ENCODE measurements around the gene BRWD1. TPM values are rescaled to one million over a fixed set of nuclear protein-coding genes. Genes with fewer than 3 reads are reported as not detected.
A peak's percentile ranks its signal among the peaks of the same experiment; 100 is the strongest.

The BRWD1 gene
- polyA plus RNA-seq, 3 donors: 12.1 to 16.8 (median 12.7) TPM

DNA sequence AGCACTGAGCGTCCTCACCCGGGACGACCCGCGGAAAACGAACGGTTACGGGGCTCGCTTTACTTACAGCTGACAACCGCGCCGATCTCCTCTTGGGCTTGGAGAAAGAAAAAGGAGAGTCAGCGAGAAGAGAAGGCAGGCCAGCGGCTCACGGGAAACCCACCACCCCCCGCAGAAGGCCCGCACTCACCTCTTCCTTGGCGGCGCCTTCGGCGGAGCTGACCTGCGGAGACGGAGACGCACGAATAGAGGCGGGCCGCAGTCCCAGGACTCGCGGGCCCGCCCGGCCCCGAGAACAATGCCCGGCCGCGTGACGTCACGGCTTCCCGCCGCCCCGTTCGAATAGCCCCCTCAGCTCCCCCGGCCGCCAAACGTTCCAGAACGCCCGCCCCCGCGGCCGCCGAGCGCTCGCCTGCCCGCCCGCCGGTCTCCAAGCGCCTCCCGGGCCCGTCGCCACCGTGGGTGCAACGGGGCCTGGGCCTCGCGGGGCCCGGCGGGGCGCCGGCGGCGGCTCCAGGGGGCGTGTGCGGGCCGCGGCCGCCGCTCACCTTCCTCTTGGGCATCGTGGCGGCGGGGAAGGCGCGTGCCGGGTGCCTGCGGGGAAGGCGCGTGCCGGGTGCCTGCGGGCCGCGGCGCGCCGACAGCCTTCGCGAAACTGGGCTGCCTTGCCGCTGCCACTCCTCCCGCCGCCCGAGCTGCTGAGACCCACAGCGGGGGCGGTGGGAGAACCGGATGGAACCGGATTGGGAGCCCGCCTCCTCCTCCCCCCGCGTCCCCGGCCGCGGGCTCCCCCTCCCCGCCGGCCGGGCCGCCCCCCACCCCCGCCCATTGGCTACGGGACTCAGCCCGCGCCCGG lies 35.2 kb upstream of the BRWD1 start, which contains the start of gene HMGN1:
Gene HMGN1 (minus strand): TSS at position 734 of the 856 bp plus-strand sequence. CDS start 171 bp downstream, at position 563.
- TF ChIP-seq, protein P1, sequence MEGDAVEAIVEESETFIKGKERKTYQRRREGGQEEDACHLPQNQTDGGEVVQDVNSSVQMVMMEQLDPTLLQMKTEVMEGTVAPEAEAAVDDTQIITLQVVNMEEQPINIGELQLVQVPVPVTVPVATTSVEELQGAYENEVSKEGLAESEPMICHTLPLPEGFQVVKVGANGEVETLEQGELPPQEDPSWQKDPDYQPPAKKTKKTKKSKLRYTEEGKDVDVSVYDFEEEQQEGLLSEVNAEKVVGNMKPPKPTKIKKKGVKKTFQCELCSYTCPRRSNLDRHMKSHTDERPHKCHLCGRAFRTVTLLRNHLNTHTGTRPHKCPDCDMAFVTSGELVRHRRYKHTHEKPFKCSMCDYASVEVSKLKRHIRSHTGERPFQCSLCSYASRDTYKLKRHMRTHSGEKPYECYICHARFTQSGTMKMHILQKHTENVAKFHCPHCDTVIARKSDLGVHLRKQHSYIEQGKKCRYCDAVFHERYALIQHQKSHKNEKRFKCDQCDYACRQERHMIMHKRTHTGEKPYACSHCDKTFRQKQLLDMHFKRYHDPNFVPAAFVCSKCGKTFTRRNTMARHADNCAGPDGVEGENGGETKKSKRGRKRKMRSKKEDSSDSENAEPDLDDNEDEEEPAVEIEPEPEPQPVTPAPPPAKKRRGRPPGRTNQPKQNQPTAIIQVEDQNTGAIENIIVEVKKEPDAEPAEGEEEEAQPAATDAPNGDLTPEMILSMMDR (IDR thresholded peaks at IDR 0.05): no peak
- peak within 1 kb of the TSS; percentile 93 to 97 for H3K4me3 Mint-ChIP-seq
- WGBS (ENCODE audit: insufficient coverage): under 1% methylated on average over 98 of the region's 116 CpGs
- Histone ChIP-seq H3K4me1 (ENCODE audit: control insufficient read depth in 1 of 2, insufficient read depth in 2 of 2, low read length in 2 of 2) (peaks cover 22 to 36% of the 10 kb centered on the region in 2 donors), H4K20me1 (ENCODE audit: insufficient read depth, low read length) (no peaks in the 10 kb centered on the region), H3K4me3 (replicated peaks in 1 of 3; ENCODE audit: low read depth in 2 of 3, low read length in 3 of 3) (peak within 1 kb of the TSS; percentile 71 to 96 (median 81)), H3K36me3 (replicated peaks in 1 of 2; ENCODE audit: control insufficient read depth in 1 of 2, insufficient read depth in 2 of 2, low read length in 2 of 2) (peaks cover 2 to 4% of the 10 kb centered on the region in 2 donors), H3K4me2 (replicated peaks; ENCODE audit: extremely low read depth, low read length, poor library complexity, severe bottlenecking) (peak within 1 kb of the TSS; percentile 83), H3K9ac (ENCODE audit: insufficient read depth, low read length, poor library complexity, severe bottlenecking) (peak within 1 kb of the TSS; percentile 87), H3K9me3 (replicated peaks in 1 of 2; ENCODE audit: control insufficient read depth in 1 of 2, insufficient read depth in 1 of 2, low read length in 2 of 2) (no peaks in the 10 kb centered on the region), H3K79me2 (ENCODE audit: insufficient read depth, low read length) (peaks cover 48% of the 10 kb centered on the region), H2AFZ (ENCODE audit: insufficient read depth, low read depth, low read length, poor library complexity, severe bottlenecking) (peak within 1 kb of the TSS; percentile 85), H3K27ac (ENCODE audit: low read depth in 1 of 2, low read length in 2 of 2) (peak within 1 kb of the TSS; percentile 88 to 93), H3K27me3 (ENCODE audit: control insufficient read depth in 2 of 2, insufficient read depth in 2 of 2, low read length in 2 of 2) (no peaks in the 10 kb centered on the region)
- H3K27ac Mint-ChIP-seq: peak within 1 kb of the TSS; percentile 95 to 98 (median 98)
- intact Hi-C loops (cut with micrococcal nuclease): loop anchor here (2.0 to 5.0 kb wide), 3 partner anchors 36 to 39 kb away; partner anchors contain the start of gene BRWD1 (in 2 of the 2)
- peaks cover 13 to 14% of the 10 kb centered on the region in 2 donors for H3K36me3 Mint-ChIP-seq
- H3K27me3 Mint-ChIP-seq (ENCODE audit: low read depth in 3 of 3): peaks cover 0 to 3% (median 0%) of the 10 kb centered on the region in 3 donors
- peak; percentile 57 to 69 (median 68) for DNase-seq
- H3K4me1 Mint-ChIP-seq: peaks cover 33% of the 10 kb centered on the region
- H3K9me3 Mint-ChIP-seq: no peaks in the 10 kb centered on the region

DNA sequence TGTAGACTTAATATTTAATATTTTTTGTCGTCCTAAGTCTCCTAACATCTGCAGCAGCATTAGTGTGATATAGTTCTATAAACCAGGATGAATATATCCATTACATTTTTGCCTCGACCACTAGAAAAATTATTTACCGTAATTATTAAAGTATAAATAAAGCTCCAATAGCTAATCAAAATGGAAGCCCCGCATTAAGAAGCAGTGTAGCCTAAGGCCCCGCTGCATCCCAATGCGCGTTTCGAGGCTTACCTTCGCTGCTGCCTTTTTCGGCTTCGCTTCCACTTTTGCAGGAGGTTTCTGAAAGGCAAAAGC lies 34.6 kb upstream of the BRWD1 start:
- H3K4me2 ChIP-seq (replicated peaks; ENCODE audit: extremely low read depth, low read length, poor library complexity, severe bottlenecking): peak overlapping the region; percentile 83
- H3K9ac ChIP-seq (ENCODE audit: insufficient read depth, low read length, poor library complexity, severe bottlenecking): peak overlapping the region; percentile 87
- TF ChIP-seq, protein P1 (IDR thresholded peaks at IDR 0.05): no peak
- Mint-ChIP-seq H3K4me3 (peak overlapping the region; percentile 90 to 92), H3K4me1 (peaks cover 33% of the 10 kb centered on the region), H3K9me3 (no peaks in the 10 kb centered on the region), H3K27ac (peak overlapping the region; percentile 88 to 94 (median 93)), H3K27me3 (ENCODE audit: low read depth in 3 of 3) (peaks cover 0 to 3% (median 0%) of the 10 kb centered on the region in 3 donors), H3K36me3 (peaks cover 19 to 20% of the 10 kb centered on the region in 2 donors)
- peaks cover 22 to 36% of the 10 kb centered on the region in 2 donors for H3K4me1 ChIP-seq (ENCODE audit: control insufficient read depth in 1 of 2, insufficient read depth in 2 of 2, low read length in 2 of 2)
- peaks cover 53% of the 10 kb centered on the region for H3K79me2 ChIP-seq (ENCODE audit: insufficient read depth, low read length)
- no peak for DNase-seq
- no peaks in the 10 kb centered on the region for H3K27me3 ChIP-seq (ENCODE audit: control insufficient read depth in 2 of 2, insufficient read depth in 2 of 2, low read length in 2 of 2)
- 0% methylated on average over 8 of the region's 11 CpGs for WGBS (ENCODE audit: insufficient coverage)
- H3K4me3 ChIP-seq (replicated peaks in 1 of 3; ENCODE audit: low read depth in 2 of 3, low read length in 3 of 3): peak overlapping the region; percentile 71 to 96 (median 81)
- peak overlapping the region; percentile 80 for H2AFZ ChIP-seq (ENCODE audit: insufficient read depth, low read depth, low read length, poor library complexity, severe bottlenecking)
- peaks cover 8 to 10% of the 10 kb centered on the region in 2 donors for H3K36me3 ChIP-seq (replicated peaks in 1 of 2; ENCODE audit: control insufficient read depth in 1 of 2, insufficient read depth in 2 of 2, low read length in 2 of 2)
- peak overlapping the region; percentile 88 to 93 for H3K27ac ChIP-seq (ENCODE audit: low read depth in 1 of 2, low read length in 2 of 2)
- H4K20me1 ChIP-seq (ENCODE audit: insufficient read depth, low read length): no peaks in the 10 kb centered on the region
- no peaks in the 10 kb centered on the region for H3K9me3 ChIP-seq (replicated peaks in 1 of 2; ENCODE audit: control insufficient read depth in 1 of 2, insufficient read depth in 1 of 2, low read length in 2 of 2)
- intact Hi-C loops (cut with micrococcal nuclease): loop anchor here (2.0 to 5.0 kb wide), 3 partner anchors 35 to 39 kb away; partner anchors contain the start of gene BRWD1 (in 2 of the 2)

Data from CD14-positive monocyte (primary cell).